K562 (cell line): ENCODE results near the gene LENG9. TPM values are rescaled to one million over a fixed set of nuclear protein-coding genes. Genes with fewer than 3 reads are reported as not detected.

Source experiments
- ATAC-seq: fragments of 200-7000 bp; cut with Tn5 transposase; 3 replicates; pipeline ENCODE4 v1.9.1; 2020; ENCODE audit warnings: moderate library complexity
- BruUV-seq: library from RNA; stranded (reverse); fragments of 400-500 nt; replicated peaks from 2 replicates; lab custom pipeline; 2021; lab: Mats Ljungman, UMichigan
- CTCF ChIA-PET: fragments of 300-600 bp; formaldehyde crosslinking; extraction: SDS; loops from one replicate; lab custom pipeline; 2021; ENCODE audit warnings: low intra/inter-chr PET ratio; lab: Yijun Ruan, JAX
- POLR2A ChIA-PET: fragments of 300-600, 350-650 bp; sonication (Branson Sonifier 250); formaldehyde crosslinking; extraction: SDS; loops from one replicate; lab custom pipeline; 2021; ENCODE audit warnings: antibody characterized with exemption, inconsistent platforms; lab: Yijun Ruan, JAX
- DNase-seq, 4 experiments: peaks; one replicate each; pipeline versions ENCODE4 v3.0.0 to v3.0.0-alpha.2; 2011 to 2018; ENCODE audit warnings: low spot score in 3 of 4, mixed read lengths in 3 of 4; ENCODE audit errors: extremely low read depth in 1 of 4
- FAIRE-seq: peaks from 2 replicates; lab custom pipeline; 2011; peaks lifted over from hg19 to GRCh38; lab: Jason Lieb, UNC
- H2AFZ ChIP-seq: 2 replicates; pipeline ENCODE4 v1.6.0; 2011; ENCODE audit warnings: low read depth, low read length, control low read depth, inconsistent platforms
- H3K27ac ChIP-seq: fragments of 200-600 bp; 3 replicates; pipeline ENCODE4 v1.8.0; 2011; ENCODE audit warnings: low read depth, mild to moderate bottlenecking, control low read depth, inconsistent platforms, low read length, moderate library complexity, mixed read lengths; ENCODE audit errors: extremely low read depth
- H3K27me3 ChIP-seq, 2 experiments: fragments of 300-600 bp in 1 of 2; 2 replicates in 1 of 2; 3 replicates in 1 of 2; pipeline versions ENCODE4 v1.6.0 to v1.8.0; 2011; ENCODE audit warnings: inconsistent platforms in 2 of 2, low read length in 2 of 2, mild to moderate bottlenecking in 1 of 2, mixed read lengths in 1 of 2, moderate library complexity in 1 of 2; ENCODE audit not compliant: control insufficient read depth in 2 of 2, insufficient read depth in 2 of 2
- H3K36me3 ChIP-seq: fragments of 300-600 bp; 3 replicates; pipeline ENCODE4 v1.8.0; 2011; ENCODE audit warnings: mild to moderate bottlenecking, low read length, inconsistent platforms; ENCODE audit not compliant: control insufficient read depth, insufficient read depth
- H3K4me1 ChIP-seq, 2 experiments: fragments of 200-600 bp in 1 of 2; replicated peaks in 1 of 2; 2 replicates in 1 of 2; 3 replicates in 1 of 2; pipeline versions ENCODE4 v1.5.1 to v1.8.0; 2011; ENCODE audit warnings: inconsistent platforms in 2 of 2, low read length in 2 of 2, mild to moderate bottlenecking in 1 of 2, mixed read lengths in 1 of 2, moderate library complexity in 1 of 2; ENCODE audit not compliant: control insufficient read depth in 2 of 2, insufficient read depth in 2 of 2
- H3K4me2 ChIP-seq: 2 replicates; pipeline ENCODE4 v1.6.1; 2011; ENCODE audit warnings: low read length, control low read depth, inconsistent platforms, mixed read lengths; ENCODE audit not compliant: insufficient read depth
- H3K4me3 ChIP-seq: fragments of 200-600 bp; sonication (generic), shearing (Covaris generic); 2 replicates; pipeline ENCODE4 v1.5.1; 2016; ENCODE audit warnings: control low read depth, inconsistent platforms
- H3K79me2 ChIP-seq: fragments of 200-600 bp; 3 replicates; pipeline ENCODE4 v1.8.0; 2011; ENCODE audit warnings: low read length, inconsistent platforms; ENCODE audit not compliant: control insufficient read depth, insufficient read depth
- H3K9ac ChIP-seq, 2 experiments: 2 replicates each; pipeline versions ENCODE4 v1.6.0 to v1.6.1; 2011; ENCODE audit warnings: low read depth in 2 of 2, low read length in 2 of 2, control low read depth in 1 of 2, inconsistent platforms in 1 of 2, mild to moderate bottlenecking in 1 of 2, mixed read lengths in 1 of 2; ENCODE audit not compliant: insufficient read depth in 1 of 2
- H3K9me1 ChIP-seq: one replicate; pipeline ENCODE4 v1.6.0; 2011; ENCODE audit warnings: inconsistent platforms, mild to moderate bottlenecking, low read length, moderate library complexity; ENCODE audit not compliant: control insufficient read depth, insufficient read depth
- H3K9me3 ChIP-seq: replicated peaks from 2 replicates; pipeline ENCODE4 v1.5.1; 2011; ENCODE audit warnings: low read depth, low read length, inconsistent platforms; ENCODE audit not compliant: control insufficient read depth, insufficient read depth
- H4K20me1 ChIP-seq: replicated peaks from 2 replicates; pipeline ENCODE4 v1.6.1; 2011; ENCODE audit warnings: low read length, inconsistent platforms, mixed read lengths; ENCODE audit not compliant: control insufficient read depth, insufficient read depth
- CREB5 ChIP-seq: fragments of 250-450 bp; sonication (Bioruptor Pico); IDR thresholded peaks from 2 replicates; pipeline ENCODE4 v1.5.0; 2020; ENCODE audit warnings: mild to moderate bottlenecking
- CTBP1 ChIP-seq: fragments of 450-650 bp; IDR thresholded peaks from 2 replicates; pipeline ENCODE4 v1.6.1; 2016; ENCODE audit warnings: borderline replicate concordance
- CTCF ChIP-seq, 3 experiments: IDR thresholded peaks in 2 of 3; conservative IDR thresholded peaks in 1 of 3; 2 replicates each; pipeline ENCODE4 v1.5.1; 2011 to 2012; ENCODE audit warnings: low read length in 3 of 3, mild to moderate bottlenecking in 3 of 3, control low read depth in 2 of 3, improper control_type of control experiment in 1 of 3, inconsistent platforms in 1 of 3, low read depth in 1 of 3, mixed read lengths in 1 of 3, moderate library complexity in 1 of 3; ENCODE audit not compliant: insufficient read depth in 2 of 3
- PCBP1 ChIP-seq: fragments of 200-400 bp; formaldehyde crosslinking; IDR thresholded peaks from 2 replicates; pipeline ENCODE4 v1.6.1; 2018; ENCODE audit warnings: mild to moderate bottlenecking, low read depth, low read length; ENCODE audit not compliant: poor library complexity, severe bottlenecking
- SIN3B ChIP-seq: fragments of 450-650 bp; IDR thresholded peaks from 2 replicates; pipeline ENCODE4 v1.6.1; 2017; ENCODE audit warnings: low read depth, mild to moderate bottlenecking, moderate library complexity
- TOE1 ChIP-seq, 2 experiments: fragments of 450-650 bp in 1 of 2; sonication (generic) in 1 of 2; formaldehyde crosslinking in 1 of 2; IDR thresholded peaks; 2 replicates each; pipeline versions ENCODE4 v1.7.1 to v1.8.0; 2016 to 2022; ENCODE audit warnings: borderline replicate concordance in 2 of 2, mild to moderate bottlenecking in 2 of 2, antibody characterized with exemption in 1 of 2, inconsistent platforms in 1 of 2, low read depth in 1 of 2, missing genetic modification reagents in 1 of 2, moderate library complexity in 1 of 2
- ZNF277 ChIP-seq: fragments of 250-450 bp; sonication (Bioruptor Pico); IDR thresholded peaks from 2 replicates; pipeline ENCODE4 v1.8.0; 2022; ENCODE audit warnings: inconsistent platforms, mild to moderate bottlenecking, moderate library complexity, borderline replicate concordance
- ZNF561 ChIP-seq: fragments of 450-650 bp; formaldehyde crosslinking; conservative IDR thresholded peaks from 2 replicates; pipeline ENCODE4 v1.4.0; 2020; ENCODE audit warnings: mild to moderate bottlenecking, moderate library complexity
- WGBS: fragments of 100-300 bp; shearing (Covaris generic); methylation state at CpG from one replicate; pipeline ENCODE4 v1.1.6; 2016; ENCODE audit warnings: low coverage, mixed read lengths; ENCODE audit not compliant: insufficient coverage; ENCODE audit errors: missing lambda C conversion rate; 5-methylcytosine and 5-hydroxymethylcytosine counted together
- in situ Hi-C: fragments of 300-500 bp; cut with MboI; formaldehyde crosslinking; loops from 4 replicates; pipeline ENCODE4 v1.15.0; 2018; ENCODE audit warnings: inconsistent platforms, mixed read lengths
- intact Hi-C: fragments of 100-400 bp; cut with micrococcal nuclease; formaldehyde crosslinking; loops from 2 replicates; pipeline ENCODE4 v1.14.2; 2022
- polyA plus RNA-seq, 8 experiments: library from polyadenylated mRNA; depleted of rRNA in 4 of 8; stranded (reverse) in 5 of 8; unstranded in 3 of 8; fragments of >200 nt; fragmentation: Nextera tagmentation in 2 of 8; fragmentation: Illumina TruSeq in 1 of 8; extraction: Ambion mirVana in 2 of 8; extraction: Trizol in 1 of 8; gene quantifications; 2 replicates each; pipeline versions ENCODE4 v1.2.1 to v1.2.3, GENCODE V29; 2011 to 2014; ENCODE audit warnings: inconsistent platforms in 1 of 8, missing spikeins in 1 of 8
- total RNA-seq, 7 experiments: library from RNA; depleted of rRNA in 6 of 7; stranded (reverse); fragments of >200 nt in 6 of 7; fragmentation: Illumina TruSeq in 2 of 7; extraction: Trizol in 2 of 7; gene quantifications; 2 replicates each; pipeline versions ENCODE4 v1.2.1 to v1.2.3, GENCODE V29; 2011 to 2021; ENCODE audit warnings: low replicate concordance in 1 of 7
- TF ChIP-seq, protein P1 (sequence below), 2 experiments: fragments of 450-650 bp in 1 of 2; sonication (generic) in 1 of 2; formaldehyde crosslinking in 1 of 2; IDR thresholded peaks in 1 of 2; conservative IDR thresholded peaks in 1 of 2; 2 replicates each; pipeline versions ENCODE4 v1.6.1 to v1.8.1; 2016 to 2023; ENCODE audit warnings: mild to moderate bottlenecking in 2 of 2, moderate library complexity in 2 of 2, inconsistent platforms in 1 of 2, missing genetic modification reagents in 1 of 2

The LENG9 gene
- total and polyA plus RNA-seq, 9 of the 15 experiments (the other 6 are each of a cell fraction or from before 2014, with no cell fraction given): 0.06 to 0.64 (median 0.33) TPM; not detected in 1

- H3K9me3 ChIP-seq: no peaks in the 10 kb centered on the region
- CTCF ChIA-PET: no interaction called here
- no peak for FAIRE-seq
- WGBS: under 1% methylated on average over 14 of the region's 14 CpGs
- no peak for TF ChIP-seq ZNF277
- no peak for TF ChIP-seq ZNF561 (CRISPR knock-in tag)
- TF ChIP-seq CTBP1: no peak
- TF ChIP-seq PCBP1: no peak
- TF ChIP-seq, protein P1, sequence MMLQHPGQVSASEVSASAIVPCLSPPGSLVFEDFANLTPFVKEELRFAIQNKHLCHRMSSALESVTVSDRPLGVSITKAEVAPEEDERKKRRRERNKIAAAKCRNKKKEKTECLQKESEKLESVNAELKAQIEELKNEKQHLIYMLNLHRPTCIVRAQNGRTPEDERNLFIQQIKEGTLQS (IDR thresholded peaks at IDR 0.05): no peak
- TF ChIP-seq, protein P1 (CRISPR knock-in tag; conservative IDR thresholded peaks at IDR 0.05): no peak
- no peak for TF ChIP-seq CTCF (IDR thresholded peaks at IDR 0.05 in 2 of 3, conservative IDR thresholded peaks at IDR 0.05 in 1 of 3; ENCODE audit: insufficient read depth in 2 of 3, low read depth in 1 of 3, low read length in 3 of 3)
- no peak for TF ChIP-seq SIN3B
- no peak for TF ChIP-seq TOE1 (IDR thresholded peaks at IDR 0.05; ENCODE audit: borderline replicate concordance)
- TF ChIP-seq TOE1 (CRISPR knock-in tag; IDR thresholded peaks at IDR 0.05; ENCODE audit: borderline replicate concordance, low read depth): no peak
- TF ChIP-seq CREB5 (CRISPR knock-in tag): no peak
- no peak within 1 kb of the TSS for H2AFZ ChIP-seq
- intact Hi-C loops: no loop called here
- no peak within 1 kb of the TSS for H3K4me3 ChIP-seq
- H3K79me2 ChIP-seq: no peaks in the 10 kb centered on the region
- DNase-seq: no peak
- no peaks in the 10 kb centered on the region for H3K9me1 ChIP-seq
- no peak within 1 kb of the TSS for H3K9ac ChIP-seq
- no peak for ATAC-seq
- H3K27ac ChIP-seq: no peak within 1 kb of the TSS
- POLR2A ChIA-PET: no interaction called here
- in situ Hi-C loops: no loop called here
- no peaks in the 10 kb centered on the region for H3K36me3 ChIP-seq
- BruUV-seq: no TSS peak
- peaks cover 25 to 34% of the 10 kb centered on the region in 2 experiments for H3K27me3 ChIP-seq
- H3K4me1 ChIP-seq: no peaks in the 10 kb centered on the region
- H3K4me2 ChIP-seq: no peak within 1 kb of the TSS
- no peaks in the 10 kb centered on the region; the same call in 1 of the 2 replicates for H4K20me1 ChIP-seq
These were observed 39.0 kb upstream of the LENG9 start, which contains the start of gene LAIR2 for GRCh38 chr19:54502518-54503048. TSS of gene LAIR2 (plus strand) at chr19:54502831. CDS start at chr19:54502919, 88 bp downstream.
